Body of pancreas (tissue), 4 donors: ENCODE measurements around the gene MAPK10.

Source experiments
- CTCF ChIP-seq, 7 experiments: fragments of 450-650 bp in 4 of 7; fragments of 200-600 bp in 3 of 7; sonication (generic) in 3 of 7; IDR thresholded peaks; one replicate each; pipeline ENCODE4 v1.5.1; 2016 to 2019; ENCODE audit warnings: antibody characterized with exemption in 7 of 7
- POLR2A ChIP-seq, 3 donors: fragments of 450-650 bp; IDR thresholded peaks; one replicate each; pipeline ENCODE4 v1.6.1; 2016; ENCODE audit warnings: antibody characterized with exemption in 3 of 3, mild to moderate bottlenecking in 2 of 3

- TF ChIP-seq POLR2A (IDR thresholded peaks at IDR 0.05) = no peak
- no peak for TF ChIP-seq CTCF (IDR thresholded peaks at IDR 0.05)
These were observed 21.3 kb downstream of the MAPK10 start for GRCh38 chr4:86338521-86338920.
